ENCODE measurements around the gene MRGPRE. TPM values are rescaled to one million over a fixed set of nuclear protein-coding genes. Genes with fewer than 3 reads are reported as not detected.

MRGPRE gene
- total RNA-seq, 1 experiment from 2014 or later: not detected

- Histone ChIP-seq H3K4me2 (ENCODE audit: insufficient read depth, insufficient read length, low read length) (no peak overlapping the region), H4K8ac (replicated peaks; ENCODE audit: insufficient read length, low read depth, low read length) (no peak overlapping the region), H3K18ac (ENCODE audit: insufficient read length, low read depth, low read length) (no peak overlapping the region), H2AFZ (ENCODE audit: low read length) (no peak overlapping the region), H2BK12ac (ENCODE audit: insufficient read length, low read depth, low read length) (no peak overlapping the region), H2AK5ac (ENCODE audit: insufficient read length, low read length) (no peak overlapping the region), H2BK5ac (ENCODE audit: insufficient read length, low read length) (no peak overlapping the region), H2BK120ac (ENCODE audit: low read depth, low read length, poor library complexity, severe bottlenecking) (no peak overlapping the region), H3K14ac (ENCODE audit: insufficient read depth, low read length) (no peak overlapping the region), H3K23me2 (ENCODE audit: insufficient read length, low read depth, low read length, poor library complexity, severe bottlenecking) (no peaks in the 10 kb centered on the region), H2BK15ac (ENCODE audit: low read depth, low read length) (no peak overlapping the region), H3K23ac (ENCODE audit: insufficient read length, low read depth, low read length) (no peak overlapping the region), H3K27me3 (ENCODE audit: insufficient read depth, low read length) (no peaks in the 10 kb centered on the region), H4K5ac (ENCODE audit: insufficient read length, low read depth, low read length) (no peak overlapping the region), H3K4ac (ENCODE audit: low read depth, low read length) (no peak overlapping the region), H3K9me3 (ENCODE audit: control insufficient read depth, low read depth, low read length) (no peaks in the 10 kb centered on the region), H2BK20ac (ENCODE audit: low read depth, low read length, poor library complexity, severe bottlenecking) (no peak overlapping the region), H3K79me1 (ENCODE audit: insufficient read depth, low read depth, low read length, poor library complexity, severe bottlenecking) (no peaks in the 10 kb centered on the region), H4K20me1 (ENCODE audit: control insufficient read depth, insufficient read depth, insufficient read length) (no peaks in the 10 kb centered on the region), H3K9ac (ENCODE audit: extremely low read depth, insufficient read length, low read length) (no peak overlapping the region), H4K91ac (ENCODE audit: insufficient read length, low read depth, low read length) (no peak overlapping the region), H3K56ac (ENCODE audit: insufficient read length, low read depth, low read length) (no peak overlapping the region), H3K79me2 (ENCODE audit: insufficient read depth, low read length) (no peaks in the 10 kb centered on the region), H3T11ph (ENCODE audit: low read length) (no peak overlapping the region), H3K27ac (ENCODE audit: insufficient read length, low read depth, low read length) (no peak overlapping the region), H3K4me1 (ENCODE audit: insufficient read depth, low read length) (no peaks in the 10 kb centered on the region)
- peaks cover 12% of the 10 kb centered on the region for H3K27me3 Mint-ChIP-seq (ENCODE audit: low read depth)
- WGBS (ENCODE audit: extremely low coverage, insufficient read length, low lambda C conversion rate): no CpG with 5 or more reads among the region's 5 CpGs
- H3K4me1 Mint-ChIP-seq: peaks cover 0 to 2% of the 10 kb centered on the region in 2 experiments; a peak in 2 of 4 replicates
- TF ChIP-seq, protein P1, sequence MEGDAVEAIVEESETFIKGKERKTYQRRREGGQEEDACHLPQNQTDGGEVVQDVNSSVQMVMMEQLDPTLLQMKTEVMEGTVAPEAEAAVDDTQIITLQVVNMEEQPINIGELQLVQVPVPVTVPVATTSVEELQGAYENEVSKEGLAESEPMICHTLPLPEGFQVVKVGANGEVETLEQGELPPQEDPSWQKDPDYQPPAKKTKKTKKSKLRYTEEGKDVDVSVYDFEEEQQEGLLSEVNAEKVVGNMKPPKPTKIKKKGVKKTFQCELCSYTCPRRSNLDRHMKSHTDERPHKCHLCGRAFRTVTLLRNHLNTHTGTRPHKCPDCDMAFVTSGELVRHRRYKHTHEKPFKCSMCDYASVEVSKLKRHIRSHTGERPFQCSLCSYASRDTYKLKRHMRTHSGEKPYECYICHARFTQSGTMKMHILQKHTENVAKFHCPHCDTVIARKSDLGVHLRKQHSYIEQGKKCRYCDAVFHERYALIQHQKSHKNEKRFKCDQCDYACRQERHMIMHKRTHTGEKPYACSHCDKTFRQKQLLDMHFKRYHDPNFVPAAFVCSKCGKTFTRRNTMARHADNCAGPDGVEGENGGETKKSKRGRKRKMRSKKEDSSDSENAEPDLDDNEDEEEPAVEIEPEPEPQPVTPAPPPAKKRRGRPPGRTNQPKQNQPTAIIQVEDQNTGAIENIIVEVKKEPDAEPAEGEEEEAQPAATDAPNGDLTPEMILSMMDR (conservative IDR thresholded peaks at IDR 0.05): no peak
- peaks cover 4 to 10% of the 10 kb centered on the region in 2 experiments; a peak in 3 of 5 replicates for H3K9me3 Mint-ChIP-seq
- H3K4me3 Mint-ChIP-seq: no peak overlapping the region
- peaks cover 0 to 3% (median 2%) of the 10 kb centered on the region in 3 experiments; a peak in 1 of 7 replicates for H3K36me3 Mint-ChIP-seq (ENCODE audit: insufficient read depth in 1 of 3, low read depth in 3 of 3)
- no peak for DNase-seq
- H3K27ac Mint-ChIP-seq: no peak overlapping the region
Observed at GRCh38 chr11:3180869-3181268, 51.3 kb downstream of the MRGPRE start.
